Pancreas (tissue), 10 donors: ENCODE data around the gene CKAP2. TPM values are rescaled to one million over a fixed set of nuclear protein-coding genes. Genes with fewer than 3 reads are reported as not detected.
A peak's percentile ranks its signal among the peaks of the same experiment; 100 is the strongest.

ENCODE experiments used
- ATAC-seq, 4 donors: fragments of 200-7000 bp; cut with Tn5 transposase; one replicate each; pipeline versions ENCODE4 v1.8.0 to v1.9.1; 2020; ENCODE audit warnings: mild to moderate bottlenecking in 4 of 4, moderate library complexity in 4 of 4
- DNase-seq, 6 donors: peaks; one replicate each; pipeline ENCODE4 v3.0.0-alpha.2; 2020
- FAIRE-seq: peaks from 2 replicates; lab custom pipeline; 2012; peaks lifted over from hg19 to GRCh38; lab: Jason Lieb, UNC
- H3K27ac ChIP-seq, 4 donors: fragments of 200-600 bp; sonication (generic); 1 replicate in 3 of 4; 2 replicates in 1 of 4; pipeline versions ENCODE4 v1.5.0 to v1.8.0; 2020
- H3K27me3 ChIP-seq, 4 donors: fragments of 200-600 bp; one replicate each; pipeline ENCODE4 v1.8.0; 2021
- H3K36me3 ChIP-seq, 3 donors: fragments of 200-600 bp; sonication (generic) in 1 of 3; one replicate each; pipeline versions ENCODE4 v1.5.0 to v1.8.0; 2020 to 2021
- H3K4me1 ChIP-seq, 3 donors: fragments of 200-600 bp; one replicate each; pipeline ENCODE4 v1.8.0; 2021
- H3K4me3 ChIP-seq, 4 donors: fragments of 200-600 bp; sonication (generic) in 2 of 4; one replicate each; pipeline versions ENCODE4 v1.5.0 to v1.8.0; 2020 to 2021
- H3K9me3 ChIP-seq, 4 donors: fragments of 200-600 bp; one replicate each; pipeline ENCODE4 v1.8.0; 2021
- WGBS, 2 donors: extraction: QIAGEN DNeasy Blood & Tissue Kit; methylation state at CpG; one replicate each; pipeline ENCODE4 v1.1.7; 2013; 5-methylcytosine and 5-hydroxymethylcytosine counted together
- intact Hi-C, 3 donors: fragments of 100-400 bp; cut with DNase I; formaldehyde crosslinking; loops; one replicate each; pipeline versions ENCODE4 v1.11.1 to v1.14.2; 2022
- polyA plus RNA-seq, 2 donors: library from polyadenylated mRNA; stranded (reverse); fragments of 200-250 nt; gene quantifications; one replicate each; pipeline ENCODE4 v1.2.3, GENCODE V29; 2013
- total RNA-seq, 6 donors: library from RNA; stranded (reverse); fragmentation: NEBNext Ultra II Directional in 4 of 6; extraction: Animal tissue kit (Norgen Biotek cat#: 25700) in 4 of 6; gene quantifications; one replicate each; pipeline versions ENCODE4 v1.2.1 to v1.2.4, GENCODE V29; 2021 to 2023
- TF ChIP-seq, protein P1 (sequence below), 4 donors: fragments of 200-600 bp; sonication (generic) in 3 of 4; IDR thresholded peaks; one replicate each; pipeline versions ENCODE4 v1.5.0 to v1.8.0; 2021; ENCODE audit warnings: antibody characterized with exemption in 4 of 4
- donor health status: healthy with polysubstance abuse.
- donor health status: DM: no; HTN: no; CAD: no; lungs with moderate emphysema.
- donor health status: DM: no; HTN: no; CAD: no.
- donor health status: control.
- donor health status: control.
- donor health status: Bipolar disorder and iron deficiency.
- donor health status: DM: yes; HTN: yes; CAD: no.
- donor health status: DM: no; HTN: no; CAD: no.
- donor health status: DM: no; HTN: no; CAD: no.
- donor health status: DM: yes; HTN: yes; CAD: no.

The CKAP2 gene
- total and polyA plus RNA-seq, 8 donors: 0.49 to 6.2 (median 1.7) TPM

- H3K4me3 ChIP-seq: no peak overlapping the region
- H3K36me3 ChIP-seq: no peaks in the 10 kb centered on the region
- no peaks in the 10 kb centered on the region for H3K9me3 ChIP-seq
- H3K27me3 ChIP-seq: no peaks in the 10 kb centered on the region
- no peak overlapping the region for H3K27ac ChIP-seq
- TF ChIP-seq, protein P1, sequence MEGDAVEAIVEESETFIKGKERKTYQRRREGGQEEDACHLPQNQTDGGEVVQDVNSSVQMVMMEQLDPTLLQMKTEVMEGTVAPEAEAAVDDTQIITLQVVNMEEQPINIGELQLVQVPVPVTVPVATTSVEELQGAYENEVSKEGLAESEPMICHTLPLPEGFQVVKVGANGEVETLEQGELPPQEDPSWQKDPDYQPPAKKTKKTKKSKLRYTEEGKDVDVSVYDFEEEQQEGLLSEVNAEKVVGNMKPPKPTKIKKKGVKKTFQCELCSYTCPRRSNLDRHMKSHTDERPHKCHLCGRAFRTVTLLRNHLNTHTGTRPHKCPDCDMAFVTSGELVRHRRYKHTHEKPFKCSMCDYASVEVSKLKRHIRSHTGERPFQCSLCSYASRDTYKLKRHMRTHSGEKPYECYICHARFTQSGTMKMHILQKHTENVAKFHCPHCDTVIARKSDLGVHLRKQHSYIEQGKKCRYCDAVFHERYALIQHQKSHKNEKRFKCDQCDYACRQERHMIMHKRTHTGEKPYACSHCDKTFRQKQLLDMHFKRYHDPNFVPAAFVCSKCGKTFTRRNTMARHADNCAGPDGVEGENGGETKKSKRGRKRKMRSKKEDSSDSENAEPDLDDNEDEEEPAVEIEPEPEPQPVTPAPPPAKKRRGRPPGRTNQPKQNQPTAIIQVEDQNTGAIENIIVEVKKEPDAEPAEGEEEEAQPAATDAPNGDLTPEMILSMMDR (IDR thresholded peaks at IDR 0.05): no peak
- H3K4me1 ChIP-seq: peaks cover 0 to 30% (median 9%) of the 10 kb centered on the region in 3 donors
- WGBS, 2 donors: 78 to 83% methylated on average over 24 of the region's 24 CpGs
- intact Hi-C loops: no loop called here
- DNase-seq (no peak), FAIRE-seq (no peak), ATAC-seq (no peak)
These were observed 4.0 kb upstream of the CKAP2 start for GRCh38 chr13:52451135-52451804.

DNA sequence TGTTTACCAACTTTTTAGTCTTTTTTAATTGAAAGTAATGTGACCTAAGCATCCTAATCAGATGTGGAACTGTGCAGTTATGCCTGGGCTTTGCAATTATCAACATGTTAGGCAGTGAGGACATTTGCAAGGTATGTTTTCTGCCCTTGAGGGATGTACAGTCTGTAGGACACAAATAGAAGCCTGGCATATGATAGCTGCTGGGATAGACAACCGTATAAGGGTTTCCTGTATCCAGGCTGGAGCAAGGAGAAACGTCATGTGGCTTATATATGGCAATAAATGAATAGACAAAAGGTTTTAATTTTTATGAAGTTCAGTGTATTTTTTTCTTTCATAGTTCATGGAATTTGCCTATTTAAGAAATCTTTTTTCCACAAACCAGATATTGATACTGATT lies 2.8 kb upstream of the CKAP2 start:
- 67 to 84% methylated on average over 2 of the region's 2 CpGs for WGBS, 2 donors
- DNase-seq (no peak), FAIRE-seq (no peak), ATAC-seq (no peak)
- no peak overlapping the region for H3K4me3 ChIP-seq
- H3K4me1 ChIP-seq: peaks cover 0 to 31% (median 9%) of the 10 kb centered on the region in 3 donors
- no peaks in the 10 kb centered on the region for H3K36me3 ChIP-seq
- intact Hi-C loops: no loop called here
- no peaks in the 10 kb centered on the region for H3K9me3 ChIP-seq
- H3K27ac ChIP-seq: no peak overlapping the region
- TF ChIP-seq, protein P1 (IDR thresholded peaks at IDR 0.05): no peak
- H3K27me3 ChIP-seq: no peaks in the 10 kb centered on the region

GRCh38 chr13:52454459-52454819 lies 839 bp upstream of the CKAP2 start:
- Histone ChIP-seq H3K27ac (peak overlapping the region in 2 of 4 donors; percentile 79 to 87), H3K27me3 (no peaks in the 10 kb centered on the region), H3K9me3 (no peaks in the 10 kb centered on the region), H3K4me1 (peaks cover 0 to 14% (median 0%) of the 10 kb centered on the region in 3 donors), H3K36me3 (no peaks in the 10 kb centered on the region), H3K4me3 (peak overlapping the region; percentile 56 to 75 (median 73))
- FAIRE-seq (no peak), DNase-seq (peak in 1 of 6 donors; percentile 20), ATAC-seq (peak in 2 of 4 donors; percentile 14 to 16)
- TF ChIP-seq, protein P1 (IDR thresholded peaks at IDR 0.05): no peak
- WGBS, 2 donors: 13 to 16% methylated on average over 8 of the region's 8 CpGs
- intact Hi-C loops: no loop called here

- Histone ChIP-seq H3K9me3 (no peaks in the 10 kb centered on the region), H3K4me3 (peak overlapping the region; percentile 56 to 75 (median 73)), H3K27me3 (no peaks in the 10 kb centered on the region), H3K36me3 (no peaks in the 10 kb centered on the region), H3K27ac (peak overlapping the region; percentile 47 to 87 (median 78)), H3K4me1 (peaks cover 0 to 14% (median 0%) of the 10 kb centered on the region in 3 donors)
- WGBS, 2 donors: 0 to 1% methylated on average over 36 to 37 of the region's 37 CpGs
- peak; percentile 51 to 86 (median 68) for DNase-seq
- intact Hi-C loops: no loop called here
- TF ChIP-seq, protein P1 (IDR thresholded peaks at IDR 0.05): no peak
- peak; percentile 61 to 74 (median 71) for ATAC-seq
- no peak for FAIRE-seq
These were observed 381 bp downstream of the CKAP2 start for GRCh38 chr13:52455677-52456041.

DNA sequence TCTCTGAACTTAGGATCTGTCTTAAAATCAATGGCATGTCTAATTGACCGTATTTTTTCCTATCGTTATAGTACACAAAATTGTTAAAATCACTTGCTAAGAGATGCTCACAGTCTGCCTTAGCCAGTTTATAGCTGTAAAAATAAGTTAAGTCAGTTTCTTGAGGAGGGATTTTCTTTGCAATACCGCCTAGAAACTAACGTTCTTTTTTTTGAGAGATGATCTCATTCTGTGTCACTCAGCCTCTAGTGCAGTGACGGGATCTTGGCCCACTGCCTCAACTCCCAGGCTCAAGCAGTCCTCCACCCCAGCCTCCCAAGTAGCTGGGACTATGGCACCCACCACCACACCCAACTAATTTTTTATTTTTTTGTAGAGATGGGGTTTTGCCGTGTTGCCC lies 4.4 kb downstream of the CKAP2 start:
- Histone ChIP-seq H3K9me3 (no peaks in the 10 kb centered on the region), H3K36me3 (no peaks in the 10 kb centered on the region), H3K27me3 (no peaks in the 10 kb centered on the region), H3K27ac (no peak overlapping the region), H3K4me3 (no peak overlapping the region), H3K4me1 (peaks cover 0 to 6% (median 0%) of the 10 kb centered on the region in 3 donors)
- whole genome bisulfite sequencing, 2 donors: 83 to 86% methylated on average over 6 of the region's 6 CpGs
- TF ChIP-seq, protein P1 (IDR thresholded peaks at IDR 0.05): no peak
- ATAC-seq (no peak), FAIRE-seq (no peak), DNase-seq (no peak)
- intact Hi-C loops: no loop called here
